ENCODE data around the gene SAMM50. TPM values are rescaled to one million over a fixed set of nuclear protein-coding genes. Genes with fewer than 3 reads are reported as not detected.

SAMM50 gene
- 10 to 100 TPM; 27.6 to 45.4 (median 32.3) TPM for total RNA-seq

DNA sequence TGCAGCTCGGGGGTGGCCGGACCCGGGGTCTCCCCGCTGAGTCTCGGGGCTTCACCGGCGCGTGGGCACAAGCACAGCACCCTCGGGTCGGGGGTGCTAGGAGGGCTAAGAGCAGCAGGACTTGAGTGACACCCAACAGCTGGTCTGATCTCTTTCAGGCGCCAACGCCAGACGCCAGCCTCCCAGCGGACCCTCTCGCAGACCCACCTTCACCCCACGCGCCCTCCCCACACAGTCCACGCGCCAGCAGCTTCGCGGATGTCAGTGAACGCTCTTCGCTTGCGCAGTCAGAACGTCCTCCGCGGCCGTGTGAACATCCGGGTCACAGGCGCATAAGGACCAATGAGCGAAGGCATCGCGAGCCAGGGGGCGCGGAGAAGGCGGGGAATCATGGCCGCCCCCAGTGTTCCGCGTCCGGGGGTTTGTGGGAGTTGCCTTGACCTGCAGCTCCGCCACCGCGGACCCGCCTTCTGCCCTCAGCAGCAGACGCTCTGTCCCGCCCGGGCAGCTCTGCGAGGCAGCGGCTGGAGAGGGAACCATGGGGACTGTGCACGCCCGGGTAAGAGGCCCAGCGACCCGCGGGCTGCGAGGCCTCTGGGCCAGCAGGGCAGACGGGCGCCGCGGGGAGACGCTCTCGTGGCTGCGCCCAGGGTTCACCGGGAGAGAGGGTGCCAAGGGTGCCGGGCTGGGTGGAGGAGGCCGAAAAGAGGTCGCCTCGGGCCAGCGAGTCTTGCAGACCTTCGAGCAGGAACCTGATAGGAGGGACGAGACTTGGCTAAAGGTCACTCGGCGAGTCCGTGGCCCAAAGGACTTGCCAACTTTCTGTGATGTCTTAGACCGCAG, at the start of gene SAMM50:
Gene SAMM50 (plus strand): TSS at position 403 of the 843 bp plus-strand sequence. CDS start 136 bp downstream, at position 539.
- ATAC-seq (ENCODE audit: low FRiP score) (peak; percentile 94), DNase-seq (ENCODE audit: low spot score) (peak; percentile 73)
- no peak for TF ChIP-seq CTCF (IDR thresholded peaks at IDR 0.05)

- TF ChIP-seq CTCF (IDR thresholded peaks at IDR 0.05), result no peak
- ATAC-seq (ENCODE audit: low FRiP score) (no peak), DNase-seq (ENCODE audit: low spot score) (no peak)
These were observed 49.6 kb upstream of the SAMM50 start for GRCh38 chr22:43905681-43906080.

DNA sequence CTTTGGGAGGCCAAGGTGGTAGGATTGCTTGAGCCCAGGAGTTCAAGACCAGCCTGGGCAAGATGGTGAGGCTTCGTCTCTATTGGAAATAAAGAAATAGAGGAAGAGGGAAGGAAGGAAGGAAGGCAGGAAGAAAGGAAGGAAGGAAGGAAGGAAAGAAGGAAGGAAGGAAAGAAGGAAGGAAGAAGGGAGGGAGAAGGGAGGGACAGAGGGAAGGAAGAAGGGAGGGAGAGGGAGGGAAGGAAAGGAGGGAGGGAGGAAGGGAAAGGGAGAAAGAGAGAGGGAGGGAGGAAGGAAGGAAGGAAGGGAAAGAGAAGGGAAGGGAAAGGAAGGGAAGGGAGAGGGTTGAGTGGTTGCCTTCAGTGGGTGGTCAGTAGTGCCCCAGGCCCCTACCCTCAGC, 45.5 kb upstream of the SAMM50 start:
- ATAC-seq (ENCODE audit: low FRiP score), result no peak
- no peak for DNase-seq (ENCODE audit: low spot score)
- TF ChIP-seq CTCF (IDR thresholded peaks at IDR 0.05), result no peak

GRCh38 chr22:43910178-43910695, 45.0 kb upstream of the SAMM50 start:
- no peak for TF ChIP-seq CTCF (IDR thresholded peaks at IDR 0.05)
- DNase-seq (ENCODE audit: low spot score) (no peak), ATAC-seq (ENCODE audit: low FRiP score) (no peak)

DNA sequence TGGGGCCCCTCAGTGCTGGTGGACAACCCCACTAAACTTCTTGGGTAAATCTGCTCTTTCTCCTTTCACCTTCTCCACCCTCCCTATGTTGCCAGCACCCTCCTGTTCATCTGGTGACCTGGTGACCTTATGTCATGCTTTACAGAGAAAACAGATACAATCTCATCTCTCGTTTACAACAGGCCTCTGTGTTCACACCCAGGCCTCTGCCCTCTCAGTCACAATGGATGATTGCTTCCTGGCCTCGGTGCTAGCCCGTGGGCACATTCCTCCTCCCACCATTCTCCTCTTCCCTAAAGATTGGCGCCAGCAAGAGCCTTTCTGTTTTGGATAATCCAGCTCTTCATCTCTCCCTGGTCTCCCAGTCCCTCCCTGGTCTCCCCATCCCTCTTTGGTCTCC, 43.9 kb upstream of the SAMM50 start:
- DNase-seq (ENCODE audit: low spot score) (no peak), ATAC-seq (ENCODE audit: low FRiP score) (no peak)
- TF ChIP-seq CTCF (IDR thresholded peaks at IDR 0.05), result no peak

DNA sequence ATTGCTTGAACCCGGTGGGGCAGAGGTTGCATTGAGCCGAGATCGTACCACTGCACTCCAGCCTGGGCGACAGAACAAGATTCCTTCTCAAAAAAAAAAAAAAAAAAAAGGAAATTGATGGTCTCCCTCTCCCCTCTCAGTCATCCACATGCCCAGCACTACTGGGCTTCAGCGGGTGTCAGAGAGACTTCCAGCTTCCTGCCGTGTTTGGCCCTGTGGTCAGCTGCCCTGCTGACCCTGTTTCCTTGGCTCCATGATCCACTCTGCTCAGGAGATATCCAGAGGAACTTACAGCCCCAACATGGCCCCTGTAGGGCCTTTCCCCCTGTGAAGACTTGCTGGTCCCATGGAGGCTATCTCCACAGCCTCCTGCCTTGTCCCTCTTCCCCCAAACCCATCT, 37.7 kb upstream of the SAMM50 start:
- ATAC-seq (ENCODE audit: low FRiP score), result no peak
- no peak for TF ChIP-seq CTCF (IDR thresholded peaks at IDR 0.05)
- no peak for DNase-seq (ENCODE audit: low spot score)

Data from omental fat pad (tissue), 4 donors.